ENCODE results near the gene SDE2. TPM values are rescaled to one million over a fixed set of nuclear protein-coding genes. Genes with fewer than 3 reads are reported as not detected.

SDE2 gene
- total and polyA plus RNA-seq, 10 of the 15 experiments (the other 5 are each of a cell fraction or from before 2014, with no cell fraction given), result 2.7 to 19.4 (median 12.6) TPM

DNA sequence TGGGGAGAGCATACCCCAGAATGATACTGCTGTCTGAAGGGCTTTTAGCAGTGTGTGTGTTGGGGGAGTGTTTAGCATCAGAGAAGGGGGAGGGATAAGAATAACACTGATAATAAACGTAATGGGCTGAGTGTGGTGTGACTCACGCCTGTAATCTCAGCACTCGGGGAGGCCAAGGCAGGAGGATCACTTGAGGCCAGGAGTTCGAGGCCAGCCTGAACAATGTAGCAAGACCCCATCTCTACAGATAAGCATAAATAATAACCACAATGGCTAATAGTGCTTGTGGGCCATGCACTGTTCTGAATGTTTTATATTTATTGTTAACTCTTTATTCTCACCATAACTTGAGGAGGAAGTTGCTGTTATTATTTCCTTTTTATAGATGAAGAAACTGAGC lies 55.6 kb downstream of the SDE2 start:
- no TSS peak for BruUV-seq (replicated peaks)
- RAD21 ChIA-PET (ENCODE audit: unreplicated experiment), result no interaction called here
- in situ Hi-C loops (cut with MboI) (no loop called here), intact Hi-C loops (cut with micrococcal nuclease; ENCODE audit: unreplicated experiment) (no loop called here)
- Histone ChIP-seq H3K9ac (ENCODE audit: control insufficient read depth, insufficient read depth, low read length) (no peak overlapping the region), H3K9me3 (replicated peaks; ENCODE audit: control insufficient read depth, insufficient read depth, low read length) (no peaks in the 10 kb centered on the region), H3K79me2 (ENCODE audit: control insufficient read depth, insufficient read depth, low read length) (no peaks in the 10 kb centered on the region), H4K20me1 (ENCODE audit: control insufficient read depth, insufficient read depth) (no peaks in the 10 kb centered on the region), H3K27me3 (replicated peaks in 1 of 2; ENCODE audit: control insufficient read depth in 2 of 2, insufficient read depth in 2 of 2, low read length in 1 of 2) (no peaks in the 10 kb centered on the region; a peak in 1 of 4 replicates), H3K27ac (ENCODE audit: control insufficient read depth, insufficient read depth) (no peak overlapping the region), H3K4me1 (ENCODE audit: control insufficient read depth, insufficient read depth, low read length) (peaks cover 24% of the 10 kb centered on the region), H2AFZ (ENCODE audit: control insufficient read depth, low read depth, low read length) (no peak overlapping the region), H3K4me2 (ENCODE audit: control insufficient read depth, insufficient read depth) (no peak overlapping the region), H3K4me3 (no peak overlapping the region), H3K36me3 (ENCODE audit: control insufficient read depth in 2 of 2, insufficient read depth in 2 of 2, low read length in 1 of 2) (no peaks in the 10 kb centered on the region)
- ATAC-seq, result no peak
- POLR2A ChIA-PET, result interaction anchor here (0.5 kb wide), 1 partner anchor 515 kb away, joined by 3 read pairs; no protein-coding TSS in a partner anchor
- TF ChIP-seq GATAD2B (conservative IDR thresholded peaks at IDR 0.05; ENCODE audit: low read depth), result no peak
- TF ChIP-seq STAT1 (conservative IDR thresholded peaks at IDR 0.05), result no peak
- no peak for TF ChIP-seq CHD2 (IDR thresholded peaks at IDR 0.05; ENCODE audit: borderline replicate concordance, low read depth, low read length)
- no peak for TF ChIP-seq NFXL1 (IDR thresholded peaks at IDR 0.05; ENCODE audit: borderline replicate concordance)
- no peak for TF ChIP-seq KDM1A (IDR thresholded peaks at IDR 0.05; ENCODE audit: borderline replicate concordance)
- TF ChIP-seq YY1 (IDR thresholded peaks at IDR 0.05; ENCODE audit: low read depth, low read length), result no peak
- TF ChIP-seq NFIC (IDR thresholded peaks at IDR 0.05; ENCODE audit: low read depth, low read length), result no peak
- no peak for TF ChIP-seq RELA (IDR thresholded peaks at IDR 0.05; ENCODE audit: borderline replicate concordance, partially characterized antibody)
- TF ChIP-seq NRF1 (conservative IDR thresholded peaks at IDR 0.05; ENCODE audit: low read depth, low read length), result no peak
- no peak for FAIRE-seq
- 70% methylated on average over 4 of the region's 4 CpGs for WGBS (ENCODE audit: insufficient coverage, insufficient replicate concordance, low lambda C conversion rate, missing lambda C conversion rate)
- DNase-seq (ENCODE audit: low read depth, low spot score), result no peak
- SMC1A ChIA-PET (ENCODE audit: uncharacterized antibody, unreplicated experiment), result no interaction called here
- CTCF ChIA-PET, result interaction anchor here (0.6 to 2.3 kb wide), 4 partner anchors 19 to 166 kb away, joined by 3 to 6 read pairs (median 4); partner anchors contain the start of genes PYCR2 and SRP9
